ENCODE data around the gene MALL.

GRCh38 chr2:110153416-110153815, 37.8 kb upstream of the MALL start:
- TF ChIP-seq CREB1 (IDR thresholded peaks at IDR 0.05; ENCODE audit: low read depth): no peak
- no peak for TF ChIP-seq CHD1 (IDR thresholded peaks at IDR 0.05; ENCODE audit: low read depth, low read length)
- no peak for TF ChIP-seq ZBTB40 (IDR thresholded peaks at IDR 0.05; ENCODE audit: borderline replicate concordance)
- TF ChIP-seq JUND (IDR thresholded peaks at IDR 0.05; ENCODE audit: low read depth, low read length): no peak
- TF ChIP-seq SIX5 (IDR thresholded peaks at IDR 0.05; ENCODE audit: low read depth, low read length, severe bottlenecking): no peak
- no peak for TF ChIP-seq TCF7 (IDR thresholded peaks at IDR 0.05; ENCODE audit: borderline replicate concordance)
- no peak for TF ChIP-seq CHD2 (IDR thresholded peaks at IDR 0.05; ENCODE audit: borderline replicate concordance, low read depth, low read length)
- no peak for TF ChIP-seq BHLHE40 (IDR thresholded peaks at IDR 0.05; ENCODE audit: borderline replicate concordance in 1 of 2, low read depth in 2 of 2, low read length in 1 of 2)
- TF ChIP-seq NBN (IDR thresholded peaks at IDR 0.05): no peak
- no peak for TF ChIP-seq TAF1 (IDR thresholded peaks at IDR 0.05; ENCODE audit: borderline replicate concordance, low read depth, low read length)
- TF ChIP-seq TCF12 (IDR thresholded peaks at IDR 0.05; ENCODE audit: low read depth, low read length): no peak
- TF ChIP-seq YY1 (IDR thresholded peaks at IDR 0.05; ENCODE audit: low read depth, low read length): no peak
- no peak for TF ChIP-seq CTCF (IDR thresholded peaks at IDR 0.05 in 2 of 3, conservative IDR thresholded peaks at IDR 0.05 in 1 of 3; ENCODE audit: control insufficient read depth in 2 of 3, extremely low read depth in 1 of 3, insufficient read depth in 1 of 3, low read depth in 3 of 3, low read length in 3 of 3)
